Stimulated activated CD8-positive, alpha-beta memory T cell treated with anti-CD3 and anti-CD28 coated beads, Interleukin-15, amount 100 ng/mL, for 4 hours (primary cell): ENCODE measurements around the gene MTERF2.
"Not testable (repeated sequence)": the region's sequence is repeated elsewhere in the genome, so short reads cannot be mapped to it uniquely, and the experiment has no call there.

Source experiments
- DNase-seq, 2 donors: peaks; one replicate each; pipeline ENCODE4 v3.0.0-alpha.2; 2020; ENCODE audit warnings: low read depth in 2 of 2

MTERF2 gene, protein sequence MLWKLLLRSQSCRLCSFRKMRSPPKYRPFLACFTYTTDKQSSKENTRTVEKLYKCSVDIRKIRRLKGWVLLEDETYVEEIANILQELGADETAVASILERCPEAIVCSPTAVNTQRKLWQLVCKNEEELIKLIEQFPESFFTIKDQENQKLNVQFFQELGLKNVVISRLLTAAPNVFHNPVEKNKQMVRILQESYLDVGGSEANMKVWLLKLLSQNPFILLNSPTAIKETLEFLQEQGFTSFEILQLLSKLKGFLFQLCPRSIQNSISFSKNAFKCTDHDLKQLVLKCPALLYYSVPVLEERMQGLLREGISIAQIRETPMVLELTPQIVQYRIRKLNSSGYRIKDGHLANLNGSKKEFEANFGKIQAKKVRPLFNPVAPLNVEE

DNA sequence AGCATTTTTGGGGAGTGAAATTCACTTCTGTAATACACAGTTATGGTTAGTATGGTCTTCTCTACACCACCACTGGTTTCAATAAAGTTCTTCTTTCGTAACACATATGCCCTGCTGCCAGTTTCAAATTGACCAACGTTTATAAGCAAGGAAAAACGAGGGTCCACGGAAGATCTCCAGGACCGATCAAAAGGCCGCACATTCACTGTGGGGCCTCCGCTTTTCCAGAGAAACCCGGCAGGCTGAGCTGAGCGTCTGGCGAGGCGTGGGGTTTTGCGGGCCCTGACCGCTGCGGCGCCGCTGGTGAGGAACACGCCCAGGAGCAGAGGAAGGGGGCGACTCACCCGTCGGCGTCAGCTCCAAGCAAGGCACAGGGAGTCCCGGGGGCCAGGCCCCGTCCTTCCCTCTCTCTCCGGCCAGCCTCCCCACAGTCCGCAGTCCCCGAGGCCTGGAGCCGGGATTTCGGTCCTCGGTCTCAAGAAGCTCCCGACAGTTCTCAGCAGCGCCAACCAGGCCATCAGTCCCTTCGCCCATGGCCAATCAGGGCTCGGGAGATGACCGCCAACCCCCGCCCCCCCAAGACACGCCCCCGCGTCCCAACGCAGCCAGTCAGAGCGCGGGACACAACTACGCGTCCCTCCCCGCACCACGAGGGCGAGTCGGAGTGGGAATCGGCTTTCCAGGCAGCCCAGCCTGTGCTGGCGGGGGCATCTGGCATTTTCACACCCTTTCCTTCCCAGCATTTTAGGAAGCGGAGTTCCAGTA lies at the start of gene MTERF2:
Gene MTERF2 (minus strand): TSS at position 522 of the 765 bp plus-strand sequence. CDS start 8,432 bp downstream, outside the sequence.
- DNase-seq = peak; percentile 60 to 67

DNA sequence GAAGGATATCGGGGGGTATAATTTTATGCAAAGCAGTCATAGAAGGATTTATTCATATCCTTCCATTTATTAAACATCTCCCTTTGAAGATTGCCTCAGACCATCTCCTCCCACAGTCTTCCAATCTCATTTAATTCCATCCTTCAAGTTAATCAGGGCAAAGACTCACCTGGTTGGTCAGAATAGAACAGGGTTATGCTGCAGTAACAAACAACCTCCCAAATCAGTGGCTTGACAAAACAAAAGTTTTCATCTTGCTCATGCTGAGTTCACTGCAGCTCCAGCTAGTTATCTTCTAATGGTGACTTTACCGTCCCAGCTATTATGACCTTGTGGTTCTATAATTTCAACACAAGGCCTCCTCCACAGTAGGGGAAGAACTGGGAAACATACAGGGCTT lies 48.8 kb upstream of the MTERF2 start:
- no peak for DNase-seq

DNA sequence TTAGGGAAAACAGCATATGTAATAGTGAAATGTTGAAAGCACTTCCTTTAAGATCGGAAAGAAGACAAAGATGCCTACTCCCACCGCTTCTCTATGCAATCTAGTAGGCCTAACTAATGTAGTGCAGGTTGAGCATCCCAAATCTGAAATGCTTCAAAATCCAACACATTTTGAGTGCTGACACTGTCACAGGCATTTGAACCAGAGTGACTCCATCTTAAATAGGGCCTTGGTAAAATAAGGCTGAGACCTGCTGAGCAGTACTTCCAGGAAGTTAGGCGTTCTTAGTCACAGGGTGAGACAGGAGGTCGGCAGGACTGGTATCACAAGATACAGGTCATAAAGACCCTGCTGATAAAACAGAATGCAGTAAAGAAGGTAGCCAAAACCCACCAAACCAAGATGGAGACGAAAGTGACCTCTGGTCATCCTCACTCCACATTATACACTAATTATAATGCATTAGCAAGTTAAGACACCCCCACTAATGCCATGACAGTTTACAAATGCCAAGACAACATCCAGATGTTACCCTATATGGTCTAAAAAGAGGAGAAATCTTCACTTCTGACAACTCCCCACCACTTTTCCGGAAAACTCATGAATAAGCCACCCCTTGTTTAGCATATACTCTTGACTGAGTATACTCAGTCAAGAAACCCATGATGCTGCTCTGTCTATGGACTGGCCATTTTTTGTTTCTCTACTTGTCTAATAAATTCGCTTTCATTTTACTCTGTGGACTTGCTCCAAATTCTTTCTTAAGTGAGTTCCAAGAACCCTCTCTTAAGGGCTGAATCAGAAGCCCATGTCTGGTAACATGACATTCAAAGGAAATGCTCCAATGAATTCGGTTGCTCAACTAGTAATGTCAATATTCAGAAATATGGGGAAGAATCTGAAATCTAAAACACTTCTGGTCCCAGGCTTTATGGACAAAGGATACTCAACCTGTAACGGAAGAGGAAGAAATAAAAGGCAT lies 47.1 kb upstream of the MTERF2 start:
- no peak for DNase-seq

DNA sequence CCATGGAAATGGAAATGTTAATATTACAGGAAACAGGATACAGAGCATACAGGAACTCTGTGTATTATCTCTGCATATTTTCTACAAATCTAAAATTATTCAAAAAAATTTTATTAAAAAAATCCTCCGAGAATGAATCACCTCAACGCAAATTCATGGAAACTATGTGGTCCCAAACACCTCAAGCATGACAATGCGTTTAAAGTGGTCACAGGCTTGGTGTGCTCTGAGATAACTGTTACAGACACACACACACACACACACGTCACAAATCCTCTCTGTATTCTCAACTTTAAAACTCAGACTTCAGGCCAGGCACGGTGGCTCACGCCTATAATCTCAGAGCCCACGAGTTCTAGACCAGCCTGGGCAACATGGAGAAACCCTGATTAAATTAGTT lies 45.3 kb upstream of the MTERF2 start:
- DNase-seq = no peak

DNA sequence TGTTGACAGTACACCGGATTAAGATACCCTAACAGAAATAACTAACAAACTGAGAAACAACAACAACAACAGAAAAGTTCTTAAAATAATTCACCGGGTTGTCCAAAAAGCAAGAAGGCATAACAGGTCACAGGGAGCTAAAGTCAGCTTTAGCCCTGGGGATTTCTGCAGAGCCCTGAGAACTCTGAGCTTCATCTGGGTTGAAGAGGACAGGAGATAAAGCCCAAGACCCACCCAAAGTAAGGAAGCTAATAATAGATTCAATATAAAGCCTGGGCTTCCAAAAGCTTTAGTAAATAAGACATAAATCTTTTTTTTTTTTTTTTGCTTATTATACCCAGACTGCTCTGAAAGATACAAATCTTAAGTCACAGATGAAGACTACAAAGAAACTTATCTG lies 44.1 kb upstream of the MTERF2 start:
- DNase-seq = no peak

DNA sequence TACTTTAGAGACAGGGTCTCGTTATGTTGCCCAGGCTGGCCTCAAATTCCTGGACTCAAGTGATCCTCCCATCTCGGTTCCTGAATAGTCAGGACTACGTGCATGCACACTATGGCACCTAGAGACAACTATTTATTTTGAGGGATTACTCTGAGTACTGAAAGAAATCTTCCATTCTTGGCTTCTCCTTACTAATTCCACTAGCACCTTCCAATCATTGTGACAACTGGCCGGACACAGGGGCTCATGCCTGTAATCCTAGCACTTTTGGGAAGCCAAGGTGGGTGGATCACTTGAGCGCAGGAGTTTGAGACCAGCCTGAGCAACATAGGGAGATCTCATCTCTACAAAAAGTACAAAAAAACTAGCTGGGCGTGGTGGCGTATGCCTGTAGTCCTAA lies 42.1 kb upstream of the MTERF2 start:
- DNase-seq = no peak

DNA sequence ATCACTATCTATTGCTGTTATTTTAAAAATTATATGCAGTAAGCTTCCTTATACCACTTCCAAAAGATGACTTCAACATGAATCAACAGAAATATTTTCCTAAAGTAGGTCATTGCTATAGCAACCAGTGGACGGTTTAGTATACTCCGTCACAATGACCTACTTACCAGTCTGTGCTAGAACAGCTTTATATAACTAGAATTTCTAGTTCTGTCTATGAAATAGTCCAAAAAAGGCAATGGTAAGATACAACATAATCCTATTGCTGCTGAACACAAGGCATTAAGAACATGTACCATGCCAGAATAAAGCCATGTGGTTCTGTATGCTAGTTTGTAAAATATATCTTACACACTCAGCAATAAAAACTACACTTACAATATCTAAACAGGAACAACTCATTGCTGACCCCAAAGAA lies 40.7 kb upstream of the MTERF2 start:
- DNase-seq = no peak

DNA sequence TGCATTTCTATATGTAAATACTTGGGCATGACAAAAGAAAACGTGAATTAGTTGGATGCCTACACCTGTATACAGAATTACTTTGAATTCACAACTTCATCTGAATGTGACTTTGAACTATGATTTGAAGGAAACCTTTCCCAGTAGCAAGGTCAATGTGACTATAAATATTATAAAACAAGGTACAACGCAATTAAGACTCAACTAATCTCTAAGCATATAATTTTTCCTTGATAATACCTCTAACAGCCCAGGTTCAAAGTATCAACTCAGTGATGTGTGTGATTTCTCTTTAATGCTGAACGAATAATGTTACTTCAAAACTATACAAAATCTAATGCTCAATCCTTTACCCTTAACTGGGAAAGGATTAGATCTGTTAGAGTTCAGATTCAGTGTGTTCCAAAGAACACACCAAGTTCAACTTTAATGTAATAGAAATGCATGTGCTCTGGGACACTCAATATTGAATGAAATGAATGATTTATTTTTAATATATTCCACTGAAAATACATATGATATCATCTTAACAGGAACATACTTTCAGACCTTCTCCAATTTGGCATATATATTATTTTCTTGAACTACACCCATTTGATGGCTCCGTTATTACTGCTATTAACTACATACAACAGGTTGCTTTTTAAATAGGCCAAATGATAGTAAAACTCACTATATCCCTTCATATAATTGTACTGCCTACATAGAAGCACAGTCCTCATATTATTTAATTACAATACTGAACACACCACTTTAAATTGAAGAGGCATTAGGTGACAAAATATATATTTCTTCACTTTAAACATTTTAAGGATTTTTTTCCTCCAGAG lies 40.1 kb upstream of the MTERF2 start:
- no peak for DNase-seq

DNA sequence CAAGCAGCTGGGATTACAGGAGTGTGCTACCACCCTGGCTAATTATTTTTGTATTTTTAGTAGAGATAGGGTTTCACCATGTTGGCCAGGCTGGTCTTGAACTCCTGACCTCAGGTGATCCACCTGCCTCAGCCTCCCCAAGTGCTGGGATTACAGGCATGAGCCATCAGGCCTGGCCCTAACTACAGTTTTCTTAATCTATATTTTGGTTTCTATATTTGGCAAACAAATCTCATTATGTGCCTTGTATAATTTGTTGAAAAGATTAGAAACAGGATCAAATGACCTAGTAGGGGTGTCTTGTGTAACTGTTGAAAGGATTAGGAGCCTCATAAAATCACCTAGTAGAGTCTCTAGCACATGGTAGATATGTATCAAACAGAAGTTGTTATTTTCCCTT lies 39.4 kb upstream of the MTERF2 start:
- not testable (repeated sequence) for DNase-seq

DNA sequence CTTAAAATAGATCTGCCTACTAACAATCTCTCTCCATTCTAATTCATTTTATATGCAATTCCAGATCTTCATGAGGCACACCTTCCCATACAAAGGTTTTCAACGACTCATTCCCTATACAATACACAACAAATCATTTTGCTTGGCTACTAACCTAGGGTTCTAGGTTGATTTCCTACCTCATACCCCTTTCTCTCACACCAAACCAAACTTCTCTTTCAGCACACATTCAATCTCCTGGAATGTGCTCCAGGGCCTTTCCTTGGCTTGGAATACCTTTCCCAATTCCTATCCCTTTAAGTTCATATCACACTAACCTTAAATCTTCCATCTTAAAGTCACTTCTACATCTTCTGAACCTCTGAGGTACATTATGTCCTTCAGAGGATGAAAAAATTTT lies 38.7 kb upstream of the MTERF2 start:
- DNase-seq = no peak

DNA sequence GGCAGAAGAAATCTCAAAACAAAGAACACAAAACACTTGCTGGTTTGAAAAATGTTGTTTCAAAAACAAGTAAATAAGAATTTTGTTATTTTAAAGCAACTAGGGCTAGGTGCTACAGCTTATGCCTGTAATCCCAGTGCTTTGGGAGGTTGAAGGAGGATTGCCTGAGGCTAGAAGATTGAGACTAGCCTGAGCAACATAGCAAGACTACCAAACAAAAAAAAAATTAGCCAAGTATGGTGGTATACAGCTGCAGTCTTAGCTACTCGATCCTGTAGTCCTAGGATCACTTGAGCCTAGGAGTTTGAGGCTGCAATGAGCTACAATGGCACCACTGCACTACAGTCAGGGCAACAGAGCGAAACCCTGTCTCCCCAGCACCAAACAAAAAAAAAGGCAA lies 32.6 kb upstream of the MTERF2 start:
- DNase-seq = no peak

DNA sequence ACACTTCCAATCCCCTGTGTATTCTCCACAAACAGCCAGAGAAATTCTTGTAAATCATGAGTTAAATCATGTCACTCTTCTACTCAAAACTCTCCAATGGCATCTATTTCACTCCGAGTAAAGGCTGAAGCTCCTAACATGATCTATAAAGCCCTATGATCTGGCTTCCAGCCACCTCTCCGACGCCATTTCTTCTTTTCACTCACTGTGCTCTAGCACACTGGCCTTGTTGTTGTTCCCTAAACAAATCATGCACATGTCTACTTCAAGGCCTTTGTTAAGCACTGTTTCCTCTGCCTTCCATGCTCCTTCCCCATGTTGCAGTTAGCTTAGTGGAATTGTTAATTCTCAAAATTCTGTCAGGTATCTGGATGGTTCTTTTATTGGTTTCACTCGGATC lies 30.1 kb upstream of the MTERF2 start:
- DNase-seq = no peak

DNA sequence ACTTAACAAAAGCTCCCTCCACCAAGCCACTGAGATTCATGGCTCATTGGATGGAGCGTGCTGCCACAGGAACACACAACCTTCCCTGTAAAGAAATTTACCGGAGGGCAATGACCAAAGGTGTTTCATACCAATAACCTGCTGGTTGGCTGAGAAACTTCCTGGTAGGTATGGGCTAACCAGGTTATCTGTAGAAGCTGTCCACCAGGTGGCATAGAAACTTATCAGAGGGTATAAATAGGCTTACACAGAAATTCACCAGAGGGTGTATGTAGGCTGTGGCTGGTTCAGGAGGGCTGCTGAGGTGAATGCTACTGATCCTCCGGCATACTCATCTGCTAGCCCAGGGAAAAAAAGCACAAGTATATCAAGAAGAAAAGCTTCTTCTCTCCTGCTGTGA lies 27.1 kb upstream of the MTERF2 start:
- DNase-seq = no peak

DNA sequence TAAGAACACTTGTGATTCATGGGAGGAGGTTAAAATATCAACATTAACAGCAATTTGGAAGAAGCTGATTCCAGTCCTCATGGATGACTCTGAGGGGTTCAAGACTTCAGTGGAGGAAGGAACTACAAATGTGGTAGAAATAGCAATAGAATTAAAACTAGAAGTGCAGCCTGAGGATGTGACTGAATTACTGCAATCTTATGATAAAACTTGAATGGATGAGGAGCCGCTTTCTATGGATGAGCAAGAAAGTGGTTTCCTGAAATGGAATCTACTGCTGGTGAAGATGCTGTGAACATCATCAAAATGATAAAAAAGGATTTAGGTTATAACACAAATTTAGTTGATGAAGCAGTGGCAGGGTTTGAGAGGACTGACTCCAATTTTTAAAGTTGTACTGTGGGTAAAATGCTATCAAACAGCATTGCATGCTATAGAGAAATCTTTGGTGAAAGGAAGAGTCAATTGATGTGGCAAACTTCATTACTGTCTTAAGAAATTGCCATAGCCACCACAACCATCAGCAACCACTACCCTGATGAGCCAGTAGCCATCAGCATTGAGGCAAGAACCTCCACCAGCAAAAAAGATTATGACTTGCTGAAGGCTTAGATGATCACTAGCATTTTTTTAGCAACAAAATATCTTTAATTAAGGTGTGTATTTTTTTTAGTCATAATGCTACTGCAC lies 25.9 kb upstream of the MTERF2 start:
- DNase-seq = no peak

DNA sequence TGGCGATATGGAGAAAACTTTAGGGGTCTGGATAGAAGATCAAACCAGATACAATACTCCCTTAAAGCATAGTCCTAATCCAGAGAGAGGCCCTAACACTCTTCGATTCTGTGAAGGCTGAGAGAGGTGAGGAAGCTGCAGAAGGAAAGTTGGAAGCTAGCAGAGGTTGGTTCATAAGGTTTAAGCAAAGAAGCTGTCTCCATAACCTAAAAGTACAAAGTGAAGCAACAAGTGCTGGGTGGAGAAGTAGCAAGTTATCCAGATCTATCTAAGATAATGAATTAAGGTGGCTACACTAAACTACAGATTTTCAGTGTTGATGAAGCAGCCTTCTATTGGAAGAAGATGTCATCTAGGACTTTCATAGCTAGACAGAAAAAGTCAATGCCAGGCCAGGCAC lies 24.6 kb upstream of the MTERF2 start:
- no peak for DNase-seq

DNA sequence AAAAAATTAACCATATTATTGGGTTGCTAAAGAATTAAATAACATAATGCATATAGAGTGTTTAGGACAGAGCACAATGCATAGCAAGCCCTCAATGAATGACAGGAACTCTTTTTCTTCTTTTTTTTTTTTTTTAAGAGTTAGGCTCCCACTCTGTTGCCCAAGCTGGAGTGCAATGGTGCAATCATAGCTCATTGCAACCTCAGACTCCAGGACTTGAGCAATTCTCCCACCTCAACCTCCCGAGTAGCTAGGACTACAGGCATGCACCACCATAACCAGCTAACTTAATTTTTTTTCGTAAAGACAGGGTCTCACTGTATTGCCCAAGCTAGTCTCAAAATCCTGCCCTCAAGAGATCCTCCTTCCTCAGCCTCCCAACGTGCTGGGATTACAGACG lies 20.5 kb upstream of the MTERF2 start:
- DNase-seq = no peak

DNA sequence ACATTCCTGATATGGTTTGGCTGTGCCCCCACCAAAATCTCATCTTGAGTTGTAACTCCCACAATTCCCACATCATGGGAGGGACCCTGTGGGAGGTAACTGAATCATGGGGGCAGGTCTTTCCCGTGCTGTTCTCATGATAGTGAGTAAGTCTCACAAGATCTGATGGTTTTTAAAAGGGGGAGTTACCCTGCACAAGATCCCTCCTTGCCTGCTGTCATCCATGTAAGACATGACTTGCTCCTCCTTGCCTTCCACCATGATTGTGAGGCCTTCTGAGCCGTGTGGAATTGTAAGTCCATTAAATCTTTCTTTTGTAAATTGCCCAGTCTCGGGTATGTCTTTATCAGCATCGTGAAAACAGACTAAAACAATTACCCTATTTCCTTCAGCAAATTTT lies 15.7 kb upstream of the MTERF2 start:
- not testable (repeated sequence) for DNase-seq

DNA sequence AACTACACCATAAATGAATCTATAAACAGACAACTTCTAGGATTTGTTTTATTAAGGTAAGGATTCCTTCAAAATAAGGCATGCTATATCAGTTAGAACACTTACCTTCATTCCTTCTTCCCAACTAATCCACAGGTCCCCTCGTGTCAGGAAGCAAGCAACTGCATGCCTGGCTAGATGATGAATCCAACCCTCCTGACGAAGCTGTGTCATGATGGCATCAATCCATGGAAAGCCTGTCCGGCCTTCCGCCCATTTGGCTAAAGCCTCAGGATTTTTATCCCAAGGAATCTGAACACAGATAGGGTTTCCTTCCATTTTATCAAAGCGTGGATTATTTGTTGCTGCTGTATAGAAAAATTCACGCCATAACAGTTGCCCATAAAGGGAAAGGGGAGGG lies 12.5 kb upstream of the MTERF2 start:
- DNase-seq = no peak

DNA sequence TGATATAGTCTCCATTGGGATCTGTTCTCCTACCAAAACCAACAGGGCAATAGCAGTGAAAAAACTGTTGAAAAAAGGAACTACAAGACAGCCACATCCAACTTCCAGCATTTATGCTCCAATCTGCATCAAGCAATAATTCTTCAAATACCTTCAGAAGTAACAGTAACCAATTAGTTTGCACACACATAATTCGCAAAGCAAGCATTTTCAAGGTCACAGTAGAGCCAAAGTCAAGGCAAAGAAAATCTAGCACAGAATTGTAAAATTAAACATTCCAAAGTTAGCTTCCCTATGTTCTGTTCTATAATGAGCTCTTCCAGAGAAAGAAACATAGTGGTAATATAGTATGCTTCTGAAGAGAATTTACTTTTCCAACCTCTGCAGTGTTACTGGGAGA lies 11.0 kb upstream of the MTERF2 start:
- no peak for DNase-seq

DNA sequence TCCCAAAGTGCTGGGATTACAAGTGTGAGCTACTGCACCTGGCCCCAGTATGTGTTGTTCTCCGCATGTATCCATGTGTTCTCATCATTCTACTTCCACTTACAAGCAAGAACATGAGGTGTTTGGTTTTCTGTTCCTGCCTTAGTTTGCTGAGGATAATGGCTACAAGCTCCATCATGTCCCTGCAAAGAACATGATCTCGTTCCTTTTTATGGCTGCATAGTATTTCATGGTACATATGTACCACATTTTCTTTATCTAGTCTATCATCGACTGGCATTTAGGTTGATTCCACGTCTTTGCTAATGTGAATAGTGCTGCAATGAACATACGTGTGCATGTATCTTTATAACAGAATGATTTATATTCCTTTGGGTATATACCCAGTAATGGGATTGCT lies 9.2 kb upstream of the MTERF2 start:
- DNase-seq = not testable (repeated sequence)
